ENCODE data around the gene VMA21. TPM values are rescaled to one million over a fixed set of nuclear protein-coding genes. Genes with fewer than 3 reads are reported as not detected.

The VMA21 gene
- total RNA-seq, 2 donors from 2014 or later: 21.2 to 25.2 TPM

GRCh38 chrX:151402719-151403390, 5.8 kb downstream of the VMA21 start:
- no peak for DNase-seq (ENCODE audit: low spot score)
- no peak overlapping the region for H3K4me3 Mint-ChIP-seq
- peaks cover 7% of the 10 kb centered on the region for H3K36me3 Mint-ChIP-seq
- H3K27me3 Mint-ChIP-seq: no peaks in the 10 kb centered on the region
- peak in 1 of 2 donors; percentile 57 for ATAC-seq
- H3K27ac Mint-ChIP-seq: no peak overlapping the region
- no peaks in the 10 kb centered on the region for H3K9me3 Mint-ChIP-seq
- peaks cover 23 to 37% of the 10 kb centered on the region in 2 donors for H3K4me1 Mint-ChIP-seq (ENCODE audit: low read depth in 2 of 2)

- Mint-ChIP-seq H3K4me1 (ENCODE audit: low read depth in 2 of 2) (peaks cover 0 to 4% of the 10 kb centered on the region in 2 donors), H3K27ac (no peak overlapping the region), H3K36me3 (no peaks in the 10 kb centered on the region), H3K4me3 (no peak overlapping the region), H3K9me3 (no peaks in the 10 kb centered on the region), H3K27me3 (peaks cover 0 to 10% of the 10 kb centered on the region in 2 donors)
- ATAC-seq: no peak
- DNase-seq (ENCODE audit: low spot score): no peak
These were observed 19.6 kb downstream of the VMA21 start for GRCh38 chrX:151416579-151416978.

- Mint-ChIP-seq H3K36me3 (no peaks in the 10 kb centered on the region), H3K9me3 (no peaks in the 10 kb centered on the region), H3K4me3 (no peak overlapping the region), H3K27ac (no peak overlapping the region), H3K27me3 (peaks cover 0 to 4% of the 10 kb centered on the region in 2 donors), H3K4me1 (ENCODE audit: low read depth in 2 of 2) (no peaks in the 10 kb centered on the region)
- DNase-seq (ENCODE audit: low spot score) (no peak), ATAC-seq (no peak)
These were observed 22.8 kb downstream of the VMA21 start for GRCh38 chrX:151419782-151420181.

- ATAC-seq: no peak
These were observed 27.5 kb downstream of the VMA21 start for GRCh38 chrX:151424505-151424904.

GRCh38 chrX:151448509-151448908, 51.5 kb downstream of the VMA21 start:
- H3K36me3 Mint-ChIP-seq: no peaks in the 10 kb centered on the region
- no peak overlapping the region for H3K27ac Mint-ChIP-seq
- H3K4me1 Mint-ChIP-seq (ENCODE audit: low read depth in 2 of 2): peaks cover 0 to 2% of the 10 kb centered on the region in 2 donors
- no peak for ATAC-seq
- no peaks in the 10 kb centered on the region for H3K9me3 Mint-ChIP-seq
- no peak for DNase-seq (ENCODE audit: low spot score)
- H3K27me3 Mint-ChIP-seq: peaks cover 0 to 8% of the 10 kb centered on the region in 2 donors
- no peak overlapping the region for H3K4me3 Mint-ChIP-seq

More at GRCh38 chrX:151424505-151424904, 27.5 kb downstream of the VMA21 start:
- peaks cover 0 to 3% of the 10 kb centered on the region in 2 donors for H3K4me1 Mint-ChIP-seq (ENCODE audit: low read depth in 2 of 2)
- peaks cover 0 to 4% of the 10 kb centered on the region in 2 donors for H3K27me3 Mint-ChIP-seq
- no peak overlapping the region for H3K27ac Mint-ChIP-seq
- no peak overlapping the region for H3K4me3 Mint-ChIP-seq
- H3K9me3 Mint-ChIP-seq: no peaks in the 10 kb centered on the region
- no peak for DNase-seq (ENCODE audit: low spot score)
- H3K36me3 Mint-ChIP-seq: no peaks in the 10 kb centered on the region

GRCh38 chrX:151458824-151459223, 61.8 kb downstream of the VMA21 start:
- H3K36me3 Mint-ChIP-seq: no peaks in the 10 kb centered on the region
- ATAC-seq (no peak), DNase-seq (ENCODE audit: low spot score) (no peak)
- H3K27ac Mint-ChIP-seq: no peak overlapping the region
- no peaks in the 10 kb centered on the region for H3K4me1 Mint-ChIP-seq (ENCODE audit: low read depth in 2 of 2)
- H3K9me3 Mint-ChIP-seq: no peaks in the 10 kb centered on the region
- no peaks in the 10 kb centered on the region for H3K27me3 Mint-ChIP-seq
- no peak overlapping the region for H3K4me3 Mint-ChIP-seq

Other genes starting within 250 kb of the VMA21 start
- not detected for gene GPR50, start 220.6 kb upstream of the VMA21 start, total RNA-seq
- gene PASD1, start 166.5 kb downstream of the VMA21 start, total RNA-seq: not detected